Measurements from ENCODE around the gene FTSJ3. TPM values are rescaled to one million over a fixed set of nuclear protein-coding genes. Genes with fewer than 3 reads are reported as not detected.

Gene FTSJ3
- total RNA-seq, 1 donor from 2014 or later, result 50.2 TPM

DNA sequence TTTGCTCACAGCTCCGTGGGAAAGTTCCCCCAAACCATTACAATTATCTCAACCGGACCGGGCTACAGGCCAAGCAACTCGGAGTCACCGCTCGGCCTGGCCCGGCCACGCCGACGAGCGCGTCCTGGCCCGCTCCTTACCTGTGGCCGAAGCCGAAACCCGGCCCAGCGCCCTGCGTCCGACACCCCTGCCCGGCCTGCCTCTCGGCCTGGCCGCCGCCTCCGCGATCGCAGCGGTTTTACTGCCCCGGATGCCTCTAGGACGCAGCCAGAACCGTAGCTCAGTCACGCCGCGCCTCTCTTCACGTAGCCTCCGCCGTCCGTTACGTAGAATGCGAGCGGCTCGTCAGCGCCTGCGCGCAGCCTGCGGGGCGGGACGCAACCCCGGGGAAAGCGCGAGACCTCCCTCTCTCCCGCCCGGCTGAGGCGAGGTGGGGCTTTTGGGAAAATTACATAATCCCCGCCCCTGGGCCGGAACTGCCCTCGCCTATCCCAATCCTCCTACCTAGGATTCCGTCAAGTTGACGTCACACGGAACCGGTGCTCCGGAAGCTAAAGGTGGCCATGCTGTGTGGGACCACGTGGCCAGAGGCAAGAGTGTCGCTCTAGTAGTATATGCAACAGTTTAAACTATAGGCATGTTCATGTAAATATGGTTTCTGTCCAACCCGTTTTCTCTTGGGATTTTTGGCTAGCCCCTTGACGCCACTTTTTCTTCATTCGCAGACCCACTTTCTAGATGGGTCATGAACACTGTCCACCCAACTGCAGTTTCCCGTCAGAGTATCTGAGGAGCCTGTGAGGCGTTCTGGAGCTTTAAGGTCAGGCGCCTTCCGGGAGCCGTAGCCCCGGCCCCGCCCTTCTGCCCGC is 54.0 kb downstream of the FTSJ3 start, which contains the start of gene CCDC47:
TSS of gene CCDC47 (minus strand) at position 326 of the 869 bp plus-strand sequence. CDS start 7,422 bp downstream, outside the sequence.
- Histone ChIP-seq H3K27me3 (ENCODE audit: insufficient read depth, low read length) (no peaks in the 10 kb centered on the region), H3K4me3 (ENCODE audit: insufficient read depth, low read depth, low read length) (peak within 1 kb of the TSS; percentile 92), H3K79me2 (ENCODE audit: insufficient read depth, low read length) (peaks cover 92% of the 10 kb centered on the region), H2AFZ (ENCODE audit: low read depth, low read length) (peak within 1 kb of the TSS; percentile 77), H3K9ac (ENCODE audit: low read length) (peak within 1 kb of the TSS; percentile 98), H3K4me2 (ENCODE audit: low read length) (peak within 1 kb of the TSS; percentile 93), H3K27ac (ENCODE audit: low read depth, low read length) (peak within 1 kb of the TSS; percentile 97), H3K36me3 (ENCODE audit: insufficient read depth, low read length) (peaks cover 16% of the 10 kb centered on the region), H3K4me1 (ENCODE audit: insufficient read depth, low read length) (peaks cover 11% of the 10 kb centered on the region), H3K9me3 (ENCODE audit: insufficient read depth, low read depth, low read length) (no peaks in the 10 kb centered on the region), H4K20me1 (ENCODE audit: insufficient read depth, low read length) (peaks cover 76% of the 10 kb centered on the region)
- peak within 1 kb of the TSS; percentile 97 for H3K4me3 Mint-ChIP-seq (ENCODE audit: unreplicated experiment)
- TF ChIP-seq, protein P1, sequence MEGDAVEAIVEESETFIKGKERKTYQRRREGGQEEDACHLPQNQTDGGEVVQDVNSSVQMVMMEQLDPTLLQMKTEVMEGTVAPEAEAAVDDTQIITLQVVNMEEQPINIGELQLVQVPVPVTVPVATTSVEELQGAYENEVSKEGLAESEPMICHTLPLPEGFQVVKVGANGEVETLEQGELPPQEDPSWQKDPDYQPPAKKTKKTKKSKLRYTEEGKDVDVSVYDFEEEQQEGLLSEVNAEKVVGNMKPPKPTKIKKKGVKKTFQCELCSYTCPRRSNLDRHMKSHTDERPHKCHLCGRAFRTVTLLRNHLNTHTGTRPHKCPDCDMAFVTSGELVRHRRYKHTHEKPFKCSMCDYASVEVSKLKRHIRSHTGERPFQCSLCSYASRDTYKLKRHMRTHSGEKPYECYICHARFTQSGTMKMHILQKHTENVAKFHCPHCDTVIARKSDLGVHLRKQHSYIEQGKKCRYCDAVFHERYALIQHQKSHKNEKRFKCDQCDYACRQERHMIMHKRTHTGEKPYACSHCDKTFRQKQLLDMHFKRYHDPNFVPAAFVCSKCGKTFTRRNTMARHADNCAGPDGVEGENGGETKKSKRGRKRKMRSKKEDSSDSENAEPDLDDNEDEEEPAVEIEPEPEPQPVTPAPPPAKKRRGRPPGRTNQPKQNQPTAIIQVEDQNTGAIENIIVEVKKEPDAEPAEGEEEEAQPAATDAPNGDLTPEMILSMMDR (IDR thresholded peaks at IDR 0.05; ENCODE audit: insufficient read depth, low read depth, low read length), result no peak
- FAIRE-seq (peak; percentile 56), DNase-seq (ENCODE audit: low read depth) (peak; percentile 98)
- H3K4me1 Mint-ChIP-seq (ENCODE audit: low read depth, unreplicated experiment), result peaks cover 20% of the 10 kb centered on the region
- H3K27me3 Mint-ChIP-seq (ENCODE audit: low read depth, unreplicated experiment), result no peaks in the 10 kb centered on the region
- H3K36me3 Mint-ChIP-seq (ENCODE audit: low read depth, unreplicated experiment), result peaks cover 1% of the 10 kb centered on the region
- H3K9me3 Mint-ChIP-seq (ENCODE audit: unreplicated experiment), result no peaks in the 10 kb centered on the region
- H3K27ac Mint-ChIP-seq (ENCODE audit: unreplicated experiment), result peak within 1 kb of the TSS; percentile 99

DNA sequence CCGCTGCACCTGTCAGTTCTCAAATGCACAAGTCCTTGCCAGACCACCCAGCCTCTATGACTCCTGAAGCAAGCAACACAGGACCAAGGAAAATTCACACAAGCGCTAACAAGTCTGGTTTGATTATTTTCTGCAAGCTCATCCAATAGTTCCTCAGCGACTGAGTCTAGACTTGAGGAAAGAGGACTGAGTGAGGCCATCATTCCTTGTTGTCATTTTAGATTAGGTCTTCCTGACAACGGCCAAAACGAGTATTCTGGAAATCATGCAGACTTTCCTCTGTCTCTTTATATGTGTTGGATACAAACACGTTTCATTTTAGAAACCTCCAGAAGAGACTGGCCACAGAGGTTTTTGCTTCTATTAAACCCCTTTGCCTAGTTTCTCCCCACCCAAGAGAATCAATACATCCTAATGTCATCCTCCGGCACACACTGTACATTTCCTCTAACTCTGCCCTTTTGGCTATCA is 54.6 kb downstream of the FTSJ3 start:
- H3K9ac ChIP-seq (ENCODE audit: low read length), result peak overlapping the region; percentile 98
- H3K4me1 ChIP-seq (ENCODE audit: insufficient read depth, low read length), result peaks cover 11% of the 10 kb centered on the region
- H3K4me3 ChIP-seq (ENCODE audit: insufficient read depth, low read depth, low read length), result peak overlapping the region; percentile 92
- Mint-ChIP-seq H3K4me3 (ENCODE audit: unreplicated experiment) (peak overlapping the region; percentile 97), H3K4me1 (ENCODE audit: low read depth, unreplicated experiment) (peaks cover 15% of the 10 kb centered on the region), H3K27me3 (ENCODE audit: low read depth, unreplicated experiment) (no peaks in the 10 kb centered on the region), H3K36me3 (ENCODE audit: low read depth, unreplicated experiment) (peaks cover 1% of the 10 kb centered on the region), H3K27ac (ENCODE audit: unreplicated experiment) (peak overlapping the region; percentile 99), H3K9me3 (ENCODE audit: unreplicated experiment) (no peaks in the 10 kb centered on the region)
- peak overlapping the region; percentile 97 for H3K27ac ChIP-seq (ENCODE audit: low read depth, low read length)
- DNase-seq (ENCODE audit: low read depth) (peak; percentile 38), FAIRE-seq (no peak)
- H3K9me3 ChIP-seq (ENCODE audit: insufficient read depth, low read depth, low read length), result no peaks in the 10 kb centered on the region
- H3K36me3 ChIP-seq (ENCODE audit: insufficient read depth, low read length), result peaks cover 12% of the 10 kb centered on the region
- H3K27me3 ChIP-seq (ENCODE audit: insufficient read depth, low read length), result no peaks in the 10 kb centered on the region
- TF ChIP-seq, protein P1 (IDR thresholded peaks at IDR 0.05; ENCODE audit: insufficient read depth, low read depth, low read length), result no peak
- TF ChIP-seq EZH2 (IDR thresholded peaks at IDR 0.05; ENCODE audit: insufficient read depth, low read length), result no peak
- H3K79me2 ChIP-seq (ENCODE audit: insufficient read depth, low read length), result peaks cover 92% of the 10 kb centered on the region
- H3K4me2 ChIP-seq (ENCODE audit: low read length), result peak overlapping the region; percentile 93
- peaks cover 76% of the 10 kb centered on the region for H4K20me1 ChIP-seq (ENCODE audit: insufficient read depth, low read length)
- H2AFZ ChIP-seq (ENCODE audit: low read depth, low read length), result peak overlapping the region; percentile 77

Other genes starting within 250 kb of the FTSJ3 start
- gene TACO1, start 226.8 kb downstream of the FTSJ3 start, total RNA-seq, result 18.9 and 19.5 TPM in 2 replicates
- gene MAP3K3, start 205.2 kb downstream of the FTSJ3 start, total RNA-seq, result 28.3 and 30.5 TPM in 2 replicates
- gene LIMD2, start 127.5 kb downstream of the FTSJ3 start, total RNA-seq, result 54.8 and 55.0 TPM in 2 replicates
- 28.6 and 35.7 TPM in 2 replicates for gene STRADA, start 85.9 kb downstream of the FTSJ3 start, total RNA-seq
- 92.8 and 95.6 TPM in 2 replicates for gene CCDC47, start 54.1 kb downstream of the FTSJ3 start, total RNA-seq
- 120 and 125 TPM in 2 replicates for gene DDX42, start 53.5 kb downstream of the FTSJ3 start, total RNA-seq
- 110 and 116 TPM in 2 replicates for gene PSMC5, start 232 bp downstream of the FTSJ3 start, total RNA-seq
- 33.9 and 34.5 TPM in 2 replicates for gene SMARCD2, start 15.0 kb upstream of the FTSJ3 start, total RNA-seq
- gene CSH2, start 46.0 kb upstream of the FTSJ3 start, total RNA-seq, result 4.3 and 5.8 TPM in 2 replicates
- not detected in 2 replicates for gene GH2, start 54.3 kb upstream of the FTSJ3 start, total RNA-seq
- 8.9 and 15.5 TPM in 2 replicates for gene CSH1, start 68.9 kb upstream of the FTSJ3 start, total RNA-seq
- gene CSHL1, start 83.6 kb upstream of the FTSJ3 start, total RNA-seq, result not detected in 2 replicates
- gene GH1, start 91.2 kb upstream of the FTSJ3 start, total RNA-seq, result not detected in 2 replicates
- gene CD79B, start 104.7 kb upstream of the FTSJ3 start, total RNA-seq, result 0.25 TPM in 1 of 2 replicates, not detected in the other
- gene SCN4A, start 145.3 kb upstream of the FTSJ3 start, total RNA-seq, result 0.22 and 0.43 TPM in 2 replicates
- gene PRR29, start 170.7 kb upstream of the FTSJ3 start, total RNA-seq, result 0.54 and 0.94 TPM in 2 replicates
- gene ICAM2, start 193.0 kb upstream of the FTSJ3 start, total RNA-seq, result not detected in 2 replicates

All from astrocyte (in vitro differentiated cells and primary cell).